Activated CD8-positive, alpha-beta T cell treated with anti-CD3 and anti-CD28 coated beads for 36 hours (primary cell): ENCODE results near the gene TRIM65. TPM values are rescaled to one million over a fixed set of nuclear protein-coding genes. Genes with fewer than 3 reads are reported as not detected.
A peak's percentile ranks its signal among the peaks of the same experiment; 100 is the strongest.

ENCODE experiments used
- ATAC-seq: fragments of 200-7000 bp; cut with Tn5 transposase; one replicate; pipeline ENCODE4 v1.10.0; 2021; ENCODE audit warnings: mild to moderate bottlenecking, moderate library complexity
- CTCF ChIA-PET: fragments of 350-600 bp; sonication (Branson Sonifier 250); formaldehyde crosslinking; loops from one replicate; lab custom pipeline; 2021; ENCODE audit warnings: antibody characterized with exemption; lab: Charles Lee
- POLR2A ChIA-PET: fragments of 350-600 bp; sonication (Branson Sonifier 250); formaldehyde crosslinking; loops from one replicate; lab custom pipeline; 2021; ENCODE audit warnings: antibody characterized with exemption; lab: Charles Lee
- DNase-seq: peaks from one replicate; pipeline ENCODE4 v3.0.0-alpha.2; 2020
- H3K27ac Mint-ChIP-seq: one replicate; pipeline ENCODE4 v1.8.0; 2021; ENCODE audit warnings: mild to moderate bottlenecking, mixed read lengths
- H3K27me3 Mint-ChIP-seq: one replicate; pipeline ENCODE4 v1.8.0; 2021; ENCODE audit warnings: mixed read lengths
- H3K36me3 Mint-ChIP-seq: one replicate; pipeline ENCODE4 v1.8.0; 2021; ENCODE audit warnings: low read depth, mixed read lengths
- H3K4me1 Mint-ChIP-seq: one replicate; pipeline ENCODE4 v1.8.0; 2021; ENCODE audit warnings: low read depth, mixed read lengths
- H3K4me3 Mint-ChIP-seq: one replicate; pipeline ENCODE4 v1.8.0; 2021; ENCODE audit warnings: mild to moderate bottlenecking, moderate library complexity, mixed read lengths
- H3K9me3 Mint-ChIP-seq: one replicate; pipeline ENCODE4 v1.8.0; 2021; ENCODE audit warnings: mixed read lengths
- CTCF ChIP-seq: fragments of 200-600 bp; IDR thresholded peaks from one replicate; pipeline ENCODE4 v1.8.0; 2022; ENCODE audit warnings: antibody characterized with exemption, mild to moderate bottlenecking
- intact Hi-C: fragments of 100-400 bp; cut with micrococcal nuclease; formaldehyde crosslinking; loops from one replicate; pipeline ENCODE4 v1.10.0; 2022
- total RNA-seq, 2 experiments: library from RNA; stranded (reverse); gene quantifications; one replicate each; pipeline ENCODE4 v1.2.3, GENCODE V29; 2021

TRIM65 gene
- total RNA-seq, 2 experiments from 2014 or later: 37.1 to 42.2 TPM

- no peak for ATAC-seq
- H3K27ac Mint-ChIP-seq: peak overlapping the region; percentile 88
- ChIA-PET CTCF (interaction anchor here (0.8 to 9.8 kb wide), 18 partner anchors 9 to 377 kb away, joined by 3 to 78 read pairs (median 4); partner anchors contain the start of genes CDK3, GALK1, MRPL38 and TRIM47), POLR2A (interaction anchor here (0.7 to 9.5 kb wide), 20 partner anchors 9 to 492 kb away, joined by 3 to 100 read pairs (median 4); partner anchors contain the start of genes MRPL38, SPHK1, TRIM47 and UNK)
- no peaks in the 10 kb centered on the region for H3K9me3 Mint-ChIP-seq
- peak overlapping the region; percentile 87 for H3K4me3 Mint-ChIP-seq
- intact Hi-C loops: no loop called here
- TF ChIP-seq CTCF: peak; percentile 57
- peaks cover 21% of the 10 kb centered on the region for H3K4me1 Mint-ChIP-seq
- DNase-seq: no peak
- H3K27me3 Mint-ChIP-seq: no peaks in the 10 kb centered on the region
- H3K36me3 Mint-ChIP-seq: peaks cover 28% of the 10 kb centered on the region
Measured at GRCh38 chr17:75895370-75896155, 1.2 kb downstream of the TRIM65 start.

- CTCF ChIA-PET: interaction anchor here (0.8 to 9.8 kb wide), 7 partner anchors 11 to 112 kb away, joined by 3 to 78 read pairs (median 5); partner anchors contain the start of genes CDK3, MRPL38 and TRIM47
- peak overlapping the region; percentile 48 for H3K4me3 Mint-ChIP-seq
- H3K4me1 Mint-ChIP-seq: peaks cover 28% of the 10 kb centered on the region
- POLR2A ChIA-PET: interaction anchor here (1.3 to 9.5 kb wide), 4 partner anchors 10 to 17 kb away, joined by 3 to 100 read pairs (median 10); partner anchors contain the start of genes MRPL38 and TRIM47
- H3K27me3 Mint-ChIP-seq: no peaks in the 10 kb centered on the region
- intact Hi-C loops: no loop called here
- no peak for TF ChIP-seq CTCF
- peaks cover 26% of the 10 kb centered on the region for H3K36me3 Mint-ChIP-seq
- DNase-seq: no peak
- ATAC-seq: no peak
- no peaks in the 10 kb centered on the region for H3K9me3 Mint-ChIP-seq
- H3K27ac Mint-ChIP-seq: peak overlapping the region; percentile 56
Measured at GRCh38 chr17:75894049-75894733, 2.6 kb downstream of the TRIM65 start.

- ChIA-PET CTCF (interaction anchor here (0.8 to 9.8 kb wide), 7 partner anchors 11 to 386 kb away, joined by 3 to 78 read pairs (median 5); partner anchors contain the start of genes CDK3, MRPL38 and TRIM47), POLR2A (interaction anchor here (1.3 to 9.5 kb wide), 4 partner anchors 10 to 117 kb away, joined by 3 to 100 read pairs (median 8); partner anchors contain the start of genes MRPL38 and TRIM47)
- peaks cover 28% of the 10 kb centered on the region for H3K4me1 Mint-ChIP-seq
- peak overlapping the region; percentile 48 for H3K4me3 Mint-ChIP-seq
- no peaks in the 10 kb centered on the region for H3K9me3 Mint-ChIP-seq
- no peak for TF ChIP-seq CTCF
- no peaks in the 10 kb centered on the region for H3K27me3 Mint-ChIP-seq
- no peak for ATAC-seq
- H3K36me3 Mint-ChIP-seq: peaks cover 23% of the 10 kb centered on the region
- intact Hi-C loops: no loop called here
- DNase-seq: no peak
- H3K27ac Mint-ChIP-seq: peak overlapping the region; percentile 56
Measured at GRCh38 chr17:75893305-75894048, 3.3 kb downstream of the TRIM65 start.

GRCh38 chr17:75892556-75893224 lies 4.1 kb downstream of the TRIM65 start:
- no peak for TF ChIP-seq CTCF

More at GRCh38 chr17:75892556-75893224, 4.1 kb downstream of the TRIM65 start:
- no peaks in the 10 kb centered on the region for H3K27me3 Mint-ChIP-seq
- H3K27ac Mint-ChIP-seq: no peak overlapping the region
- no peaks in the 10 kb centered on the region for H3K9me3 Mint-ChIP-seq
- DNase-seq: no peak
- CTCF ChIA-PET: interaction anchor here (1.0 to 9.8 kb wide), 6 partner anchors 10 to 387 kb away, joined by 3 to 78 read pairs (median 5); partner anchors contain the start of genes CDK3, MRPL38 and TRIM47
- intact Hi-C loops: no loop called here
- POLR2A ChIA-PET: interaction anchor here (1.1 to 9.5 kb wide), 7 partner anchors 9 to 117 kb away, joined by 3 to 100 read pairs (median 4); partner anchors contain the start of genes MRPL38 and TRIM47
- no peak overlapping the region for H3K4me3 Mint-ChIP-seq
- no peak for ATAC-seq
- peaks cover 26% of the 10 kb centered on the region for H3K4me1 Mint-ChIP-seq
- peaks cover 22% of the 10 kb centered on the region for H3K36me3 Mint-ChIP-seq
